SJSA1 (cell line): ENCODE data around the gene CCDC40. TPM values are rescaled to one million over a fixed set of nuclear protein-coding genes. Genes with fewer than 3 reads are reported as not detected.

ENCODE experiments used
- DNase-seq, 2 experiments: peaks; one replicate each; pipeline ENCODE4 v3.0.0-alpha.2; 2015 to 2020; ENCODE audit warnings: low spot score in 2 of 2, low read depth in 1 of 2
- H3K27ac ChIP-seq: fragments of 250-450 bp; sonication (Bioruptor Pico); 2 replicates; pipeline ENCODE4 v1.5.1; 2020; ENCODE audit warnings: mild to moderate bottlenecking, moderate library complexity
- H3K27me3 ChIP-seq: fragments of 250-450 bp; sonication (Bioruptor Pico); replicated peaks from 2 replicates; pipeline ENCODE4 v1.5.1; 2020; ENCODE audit warnings: mild to moderate bottlenecking, moderate library complexity
- H3K36me3 ChIP-seq: fragments of 250-450 bp; sonication (Bioruptor Pico); 2 replicates; pipeline ENCODE4 v1.5.1; 2020; ENCODE audit warnings: mild to moderate bottlenecking
- H3K4me1 ChIP-seq: fragments of 250-450 bp; sonication (Bioruptor Pico); replicated peaks from 2 replicates; pipeline ENCODE4 v1.6.1; 2021; ENCODE audit warnings: mild to moderate bottlenecking
- H3K4me3 ChIP-seq: fragments of 250-450 bp; sonication (Bioruptor Pico); 2 replicates; pipeline ENCODE4 v1.5.1; 2020; ENCODE audit warnings: mild to moderate bottlenecking
- H3K9me3 ChIP-seq: fragments of 250-450 bp; sonication (Bioruptor Pico); replicated peaks from 2 replicates; pipeline ENCODE4 v1.5.1; 2020; ENCODE audit warnings: mild to moderate bottlenecking
- total RNA-seq: library from RNA; depleted of rRNA; stranded (reverse); fragments of >200 nt; shearing (Covaris generic); gene quantifications from 2 replicates; pipeline ENCODE4 v1.2.3, GENCODE V29; 2014

The CCDC40 gene
- total RNA-seq, 1 experiment from 2014 or later = 2.2 TPM

GRCh38 chr17:80018917-80019651 lies 17.4 kb upstream of the CCDC40 start:
- Histone ChIP-seq H3K36me3 (peaks cover 8% of the 10 kb centered on the region; the same call in 1 of the 2 replicates), H3K9me3 (no peaks in the 10 kb centered on the region), H3K4me1 (no peaks in the 10 kb centered on the region), H3K4me3 (no peak overlapping the region), H3K27ac (no peak overlapping the region), H3K27me3 (no peaks in the 10 kb centered on the region)
- no peak for DNase-seq

DNA sequence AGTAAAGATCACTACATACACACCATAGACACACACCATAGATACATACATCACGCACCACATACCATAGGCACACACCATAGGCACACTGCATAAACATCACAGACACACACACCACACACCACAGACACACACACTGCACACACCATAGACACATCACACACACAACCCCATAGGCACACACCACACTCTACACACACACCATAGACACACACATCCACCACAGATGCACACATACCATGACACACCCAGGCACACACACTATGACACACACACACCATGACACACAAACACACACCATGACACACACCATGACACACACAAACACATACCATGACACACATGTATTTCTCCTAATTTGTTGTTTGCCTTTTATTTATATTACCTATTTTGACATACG lies 14.8 kb upstream of the CCDC40 start:
- no peaks in the 10 kb centered on the region for H3K9me3 ChIP-seq
- H3K36me3 ChIP-seq = peaks cover 7% of the 10 kb centered on the region; the same call in 1 of the 2 replicates
- no peak overlapping the region for H3K27ac ChIP-seq
- no peak for DNase-seq
- peaks cover 11% of the 10 kb centered on the region for H3K4me1 ChIP-seq
- no peaks in the 10 kb centered on the region for H3K27me3 ChIP-seq
- H3K4me3 ChIP-seq = no peak overlapping the region

GRCh38 chr17:80023481-80024205 lies 12.8 kb upstream of the CCDC40 start:
- Histone ChIP-seq H3K4me1 (peaks cover 12% of the 10 kb centered on the region), H3K27me3 (no peaks in the 10 kb centered on the region), H3K4me3 (no peak overlapping the region), H3K36me3 (peaks cover 10% of the 10 kb centered on the region; the same call in 1 of the 2 replicates), H3K27ac (no peak overlapping the region), H3K9me3 (no peaks in the 10 kb centered on the region)
- DNase-seq = no peak

GRCh38 chr17:80024206-80024972 lies 12.1 kb upstream of the CCDC40 start:
- Histone ChIP-seq H3K27ac (no peak overlapping the region), H3K4me3 (no peak overlapping the region), H3K36me3 (peaks cover 10% of the 10 kb centered on the region; the same call in 1 of the 2 replicates), H3K9me3 (no peaks in the 10 kb centered on the region), H3K27me3 (no peaks in the 10 kb centered on the region), H3K4me1 (peaks cover 20% of the 10 kb centered on the region)
- DNase-seq = no peak

GRCh38 chr17:80025140-80025539 lies 11.3 kb upstream of the CCDC40 start:
- Histone ChIP-seq H3K27ac (no peak overlapping the region), H3K27me3 (no peaks in the 10 kb centered on the region), H3K36me3 (peaks cover 10% of the 10 kb centered on the region; the same call in 1 of the 2 replicates), H3K9me3 (no peaks in the 10 kb centered on the region), H3K4me1 (peaks cover 23% of the 10 kb centered on the region), H3K4me3 (no peak overlapping the region)
- no peak for DNase-seq

GRCh38 chr17:80025796-80026195 lies 10.6 kb upstream of the CCDC40 start:
- DNase-seq = peak in 1 of 2 experiments; percentile 28

DNA sequence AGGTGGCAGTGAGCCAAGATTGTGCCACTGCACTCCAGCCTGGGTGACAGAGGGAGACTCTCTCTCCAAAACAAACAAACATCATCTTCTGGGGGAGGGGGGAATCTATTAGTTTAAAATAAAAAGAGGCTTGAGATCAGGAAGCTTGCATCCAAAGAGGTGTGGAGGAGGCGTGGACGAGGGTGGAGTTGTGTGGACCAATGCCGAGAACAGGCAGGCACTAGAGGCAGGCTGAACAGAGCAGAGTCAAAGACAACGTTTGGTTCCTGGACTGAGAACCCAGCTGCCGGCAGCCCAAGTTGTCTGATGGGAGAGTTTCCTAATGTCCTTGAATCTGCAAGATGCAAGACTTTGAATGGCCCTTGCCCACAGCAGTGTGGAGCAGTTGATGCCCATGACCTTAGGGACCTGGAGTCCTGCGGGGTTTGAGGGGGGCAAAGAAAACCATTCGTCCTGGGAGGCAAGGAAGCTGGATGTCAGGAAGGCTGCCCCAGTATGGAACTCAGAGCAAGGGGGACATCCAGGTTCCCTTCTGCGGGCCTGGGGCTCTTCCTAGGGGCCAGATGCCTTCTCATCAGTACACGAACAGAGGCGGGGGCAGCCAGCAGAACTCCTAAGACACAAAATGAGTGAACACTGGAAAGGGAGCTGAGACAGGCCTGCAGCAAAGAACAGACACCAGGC lies 9.9 kb upstream of the CCDC40 start:
- H3K9me3 ChIP-seq = no peaks in the 10 kb centered on the region
- no peak overlapping the region for H3K27ac ChIP-seq
- no peaks in the 10 kb centered on the region for H3K27me3 ChIP-seq
- no peak for DNase-seq
- no peak overlapping the region for H3K4me3 ChIP-seq
- peaks cover 23% of the 10 kb centered on the region for H3K4me1 ChIP-seq
- H3K36me3 ChIP-seq = peaks cover 10% of the 10 kb centered on the region; the same call in 1 of the 2 replicates

More at GRCh38 chr17:80025796-80026195, 10.6 kb upstream of the CCDC40 start:
- no peaks in the 10 kb centered on the region for H3K9me3 ChIP-seq
- peaks cover 10% of the 10 kb centered on the region; the same call in 1 of the 2 replicates for H3K36me3 ChIP-seq
- peaks cover 23% of the 10 kb centered on the region for H3K4me1 ChIP-seq
- H3K27me3 ChIP-seq = no peaks in the 10 kb centered on the region
- no peak overlapping the region for H3K27ac ChIP-seq
- H3K4me3 ChIP-seq = no peak overlapping the region

DNA sequence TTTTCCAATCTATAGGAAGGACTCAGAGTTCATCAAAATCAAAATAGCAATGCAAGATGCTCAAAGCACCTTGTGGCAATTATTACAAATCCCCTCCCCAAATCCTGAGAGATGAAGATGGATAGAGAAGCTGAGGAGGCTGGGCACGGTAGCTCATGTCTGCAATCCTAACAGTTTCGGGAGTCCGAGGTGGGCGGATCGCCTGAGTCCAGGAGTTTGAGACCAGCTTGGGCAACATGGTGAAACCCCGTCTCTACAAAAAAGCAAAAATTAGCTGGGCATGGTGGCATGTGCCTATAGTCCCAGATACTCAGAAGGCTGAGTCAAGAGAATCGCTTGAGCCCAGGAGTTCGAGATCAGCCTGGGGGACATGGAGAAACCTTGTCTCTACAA lies 9.4 kb upstream of the CCDC40 start:
- Histone ChIP-seq H3K9me3 (no peaks in the 10 kb centered on the region), H3K27me3 (no peaks in the 10 kb centered on the region), H3K4me1 (peaks cover 23% of the 10 kb centered on the region), H3K4me3 (no peak overlapping the region), H3K27ac (no peak overlapping the region), H3K36me3 (peaks cover 10% of the 10 kb centered on the region; the same call in 1 of the 2 replicates)
- DNase-seq = no peak

DNA sequence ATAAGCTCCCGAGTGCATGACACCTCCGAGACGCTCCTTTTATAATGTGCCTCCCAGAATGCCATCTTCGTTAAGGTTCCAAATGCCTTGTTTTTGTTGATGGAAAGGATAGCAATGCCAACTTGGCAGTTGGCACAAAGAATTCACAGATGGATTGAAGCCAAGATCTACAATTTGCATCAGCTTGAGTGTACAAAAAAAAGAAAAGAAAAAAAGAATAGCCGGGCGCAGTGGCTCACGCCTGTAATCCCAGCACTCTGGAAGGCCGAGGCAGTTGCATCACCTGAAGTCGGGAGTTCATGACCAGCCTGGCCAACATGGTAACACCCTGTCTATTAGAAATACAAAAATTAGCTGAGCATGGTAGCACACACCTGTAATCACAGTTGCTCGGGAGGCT lies 8.4 kb upstream of the CCDC40 start:
- no peak for DNase-seq
- peaks cover 23% of the 10 kb centered on the region for H3K4me1 ChIP-seq
- H3K9me3 ChIP-seq = no peaks in the 10 kb centered on the region
- no peak overlapping the region for H3K27ac ChIP-seq
- no peak overlapping the region for H3K4me3 ChIP-seq
- H3K27me3 ChIP-seq = no peaks in the 10 kb centered on the region
- H3K36me3 ChIP-seq = peaks cover 7% of the 10 kb centered on the region; the same call in 1 of the 2 replicates

- peak; percentile 44 to 73 for DNase-seq
- H3K27ac ChIP-seq = no peak overlapping the region
- H3K4me3 ChIP-seq = no peak overlapping the region
Observed at GRCh38 chr17:80029258-80029974, 7.0 kb upstream of the CCDC40 start.

DNA sequence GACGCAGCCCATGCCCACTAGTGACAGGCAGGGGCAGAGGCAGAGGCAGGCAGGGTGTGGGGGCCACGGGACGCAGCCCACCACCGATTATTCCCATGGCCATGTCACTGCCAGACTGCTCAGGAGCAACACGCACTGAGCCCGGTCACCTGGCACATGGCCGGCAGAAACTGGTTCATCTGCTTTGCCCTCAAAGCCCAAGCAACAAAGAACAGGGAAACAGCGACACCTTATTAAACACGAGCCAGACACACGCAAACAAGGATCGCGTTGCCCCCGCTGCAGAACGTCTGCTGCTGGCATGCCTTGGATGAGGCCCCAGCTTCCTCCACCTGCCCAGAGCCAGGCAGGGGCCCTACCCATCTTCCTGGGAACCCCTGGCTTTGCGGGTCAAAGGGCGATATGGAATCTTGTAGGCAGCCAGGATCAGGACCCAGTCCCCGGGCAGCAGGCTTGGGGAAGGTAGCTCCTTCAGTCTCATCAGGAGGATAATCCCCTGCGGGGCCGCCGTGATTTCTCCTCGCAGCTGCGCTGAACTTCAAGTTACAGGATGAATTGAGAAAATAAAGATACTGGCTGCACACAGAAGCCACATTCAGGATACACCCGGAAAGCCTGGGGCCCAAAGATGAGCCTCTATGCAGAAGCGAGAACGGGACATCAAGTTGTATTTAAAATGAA lies 5.6 kb upstream of the CCDC40 start:
- peaks cover 9% of the 10 kb centered on the region; the same call in 1 of the 2 replicates for H3K36me3 ChIP-seq
- no peak overlapping the region for H3K27ac ChIP-seq
- peaks cover 24% of the 10 kb centered on the region for H3K4me1 ChIP-seq
- H3K9me3 ChIP-seq = no peaks in the 10 kb centered on the region
- no peak overlapping the region for H3K4me3 ChIP-seq
- DNase-seq = no peak
- no peaks in the 10 kb centered on the region; the same call in 1 of the 2 replicates for H3K27me3 ChIP-seq

More at GRCh38 chr17:80029258-80029974, 7.0 kb upstream of the CCDC40 start:
- Histone ChIP-seq H3K27me3 (no peaks in the 10 kb centered on the region; the same call in 1 of the 2 replicates), H3K36me3 (peaks cover 7% of the 10 kb centered on the region; the same call in 1 of the 2 replicates), H3K4me1 (peaks cover 23% of the 10 kb centered on the region), H3K9me3 (no peaks in the 10 kb centered on the region)
